Measurements from ENCODE around the gene FOXG1. TPM values are rescaled to one million over a fixed set of nuclear protein-coding genes. Genes with fewer than 3 reads are reported as not detected.

The FOXG1 gene
- total RNA-seq, 2 donors from 2014 or later: not detected

DNA sequence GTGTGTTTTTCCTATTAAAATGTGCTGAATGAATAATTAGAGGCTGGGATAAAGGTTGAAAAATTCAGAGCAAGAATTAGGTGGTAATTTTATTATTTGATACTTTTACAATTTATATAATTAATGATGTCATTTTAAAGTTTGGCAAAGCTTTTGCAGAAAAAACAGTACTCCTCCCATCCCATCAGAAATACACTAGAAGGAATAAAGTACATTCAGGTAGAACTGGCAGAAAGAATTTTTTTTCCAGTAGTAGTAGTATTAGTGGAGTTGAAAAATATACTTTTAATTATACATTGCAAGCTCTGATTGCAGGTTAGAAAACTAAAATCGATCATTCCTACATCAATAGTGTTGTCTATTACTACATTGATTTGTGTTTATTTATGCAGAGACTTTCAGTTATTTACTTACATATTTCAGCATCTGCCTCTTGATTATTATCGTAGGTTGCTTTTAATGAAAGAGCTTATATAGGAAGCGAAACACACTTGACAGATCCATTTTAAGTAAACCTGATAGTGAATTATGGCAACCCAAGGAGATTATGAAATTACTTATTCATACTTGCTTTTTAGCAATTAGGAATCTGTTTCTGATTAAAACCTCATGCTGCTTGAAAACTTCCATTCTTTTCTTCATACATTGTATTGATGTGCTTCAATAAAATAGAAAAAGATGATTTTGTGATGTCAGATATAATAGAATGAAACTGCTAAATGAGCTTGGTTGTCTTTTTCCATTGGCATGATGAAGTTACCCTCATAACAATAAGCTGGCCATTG, 10.1 kb downstream of the FOXG1 start:
- Histone ChIP-seq H3K9me3 (peaks cover 0 to 9% of the 10 kb centered on the region in 2 donors), H3K27ac (no peak overlapping the region), H3K27me3 (peaks cover 15 to 17% of the 10 kb centered on the region in 2 donors), H3K36me3 (no peaks in the 10 kb centered on the region), H3K4me1 (no peaks in the 10 kb centered on the region), H3K4me3 (no peak overlapping the region)
- TF ChIP-seq, protein P1, sequence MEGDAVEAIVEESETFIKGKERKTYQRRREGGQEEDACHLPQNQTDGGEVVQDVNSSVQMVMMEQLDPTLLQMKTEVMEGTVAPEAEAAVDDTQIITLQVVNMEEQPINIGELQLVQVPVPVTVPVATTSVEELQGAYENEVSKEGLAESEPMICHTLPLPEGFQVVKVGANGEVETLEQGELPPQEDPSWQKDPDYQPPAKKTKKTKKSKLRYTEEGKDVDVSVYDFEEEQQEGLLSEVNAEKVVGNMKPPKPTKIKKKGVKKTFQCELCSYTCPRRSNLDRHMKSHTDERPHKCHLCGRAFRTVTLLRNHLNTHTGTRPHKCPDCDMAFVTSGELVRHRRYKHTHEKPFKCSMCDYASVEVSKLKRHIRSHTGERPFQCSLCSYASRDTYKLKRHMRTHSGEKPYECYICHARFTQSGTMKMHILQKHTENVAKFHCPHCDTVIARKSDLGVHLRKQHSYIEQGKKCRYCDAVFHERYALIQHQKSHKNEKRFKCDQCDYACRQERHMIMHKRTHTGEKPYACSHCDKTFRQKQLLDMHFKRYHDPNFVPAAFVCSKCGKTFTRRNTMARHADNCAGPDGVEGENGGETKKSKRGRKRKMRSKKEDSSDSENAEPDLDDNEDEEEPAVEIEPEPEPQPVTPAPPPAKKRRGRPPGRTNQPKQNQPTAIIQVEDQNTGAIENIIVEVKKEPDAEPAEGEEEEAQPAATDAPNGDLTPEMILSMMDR (IDR thresholded peaks at IDR 0.05): no peak
- DNase-seq (ENCODE audit: low spot score): no peak

DNA sequence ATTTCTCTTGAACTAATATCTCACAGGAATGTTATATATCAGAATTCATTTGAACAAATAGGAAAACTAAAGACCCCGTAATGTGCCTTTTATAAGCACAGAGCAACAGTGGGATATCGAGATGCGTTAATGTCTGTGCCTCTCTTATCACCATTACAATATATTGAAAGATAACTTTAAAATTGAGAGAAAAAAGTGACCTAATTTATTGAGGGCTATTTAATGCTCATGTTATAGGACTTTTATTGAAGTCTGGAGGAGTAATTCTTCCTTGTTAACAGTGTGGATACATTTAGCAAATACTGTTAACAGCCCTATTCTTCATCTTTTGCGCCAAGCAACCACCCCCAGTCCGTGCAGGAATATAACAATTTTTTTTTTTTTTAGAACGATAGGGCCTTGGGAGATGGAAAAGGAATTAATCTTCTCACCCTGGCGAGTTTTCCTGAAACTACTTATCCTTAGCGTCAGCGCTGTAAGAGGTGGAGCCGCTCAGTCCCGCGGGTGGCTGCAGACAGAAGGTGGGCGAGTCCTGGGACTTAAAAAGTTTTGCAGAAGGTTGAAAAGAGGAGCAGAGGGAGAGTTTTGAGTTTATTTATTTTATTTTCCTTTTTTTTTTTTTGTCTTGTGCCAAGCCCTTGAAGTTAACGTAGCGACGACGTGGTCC, 11.0 kb downstream of the FOXG1 start:
- Histone ChIP-seq H3K4me1 (no peaks in the 10 kb centered on the region), H3K9me3 (peaks cover 0 to 9% of the 10 kb centered on the region in 2 donors), H3K36me3 (no peaks in the 10 kb centered on the region), H3K27ac (no peak overlapping the region), H3K27me3 (peaks cover 15 to 17% of the 10 kb centered on the region in 2 donors), H3K4me3 (no peak overlapping the region)
- DNase-seq (ENCODE audit: low spot score): no peak
- TF ChIP-seq, protein P1 (IDR thresholded peaks at IDR 0.05): no peak

GRCh38 chr14:28778138-28779117, 11.8 kb downstream of the FOXG1 start:
- Histone ChIP-seq H3K36me3 (no peaks in the 10 kb centered on the region), H3K27me3 (peaks cover 6 to 11% of the 10 kb centered on the region in 2 donors), H3K27ac (no peak overlapping the region), H3K4me1 (no peaks in the 10 kb centered on the region), H3K4me3 (no peak overlapping the region), H3K9me3 (peaks cover 0 to 9% of the 10 kb centered on the region in 2 donors)
- TF ChIP-seq, protein P1 (IDR thresholded peaks at IDR 0.05): no peak
- DNase-seq (ENCODE audit: low spot score): no peak

- TF ChIP-seq, protein P1 (IDR thresholded peaks at IDR 0.05): no peak
- peaks cover 0 to 10% of the 10 kb centered on the region in 2 donors for H3K27me3 ChIP-seq
- no peak overlapping the region for H3K4me3 ChIP-seq
- H3K36me3 ChIP-seq: no peaks in the 10 kb centered on the region
- no peak overlapping the region for H3K27ac ChIP-seq
- DNase-seq (ENCODE audit: low spot score): no peak
- H3K4me1 ChIP-seq: no peaks in the 10 kb centered on the region
- H3K9me3 ChIP-seq: peaks cover 0 to 9% of the 10 kb centered on the region in 2 donors
Observed at GRCh38 chr14:28779456-28779855, 12.9 kb downstream of the FOXG1 start.

All from right atrium auricular region (tissue), 2 donors.